Measurements from ENCODE around the gene EVC2.
A peak's percentile ranks its signal among the peaks of the same experiment; 100 is the strongest.

Gene EVC2

DNA sequence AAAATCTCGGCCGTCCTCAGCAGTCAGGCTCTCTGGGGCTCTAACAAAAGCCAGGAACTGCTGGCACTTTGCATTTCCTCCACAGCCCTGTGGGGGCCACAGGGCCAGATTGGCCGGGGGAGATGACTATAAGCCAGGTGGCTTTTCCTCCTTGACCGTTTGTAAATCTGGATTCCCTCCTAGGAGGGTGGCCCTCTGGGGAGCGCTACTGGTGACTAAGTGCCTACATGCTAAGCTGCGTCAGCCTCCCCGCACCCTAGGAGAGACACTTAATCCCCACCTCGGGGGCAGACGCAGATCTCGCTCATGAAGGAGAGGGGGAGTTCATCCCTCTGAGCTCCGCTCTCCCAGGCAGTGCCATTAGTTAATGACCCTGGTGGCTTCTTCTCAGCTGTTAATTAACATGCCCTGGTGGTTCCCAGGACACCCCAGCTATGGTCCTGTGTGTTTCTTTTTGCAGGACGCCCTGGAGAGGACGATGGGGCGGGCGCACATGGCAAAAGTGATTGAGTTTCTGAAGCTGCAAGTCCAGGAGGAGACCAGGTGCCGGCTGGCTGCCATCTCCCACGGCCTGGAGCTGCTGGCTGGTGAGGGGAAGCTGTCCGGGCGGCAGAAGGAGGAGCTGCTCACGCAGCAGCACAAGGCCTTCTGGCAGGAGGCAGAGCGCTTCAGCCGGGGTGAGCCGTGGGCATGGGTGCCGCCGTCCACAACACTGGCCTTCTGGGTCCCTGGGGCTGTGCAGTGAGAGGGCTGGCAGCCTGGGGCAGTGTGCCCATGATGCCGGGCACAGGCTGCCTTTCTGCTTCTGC, 44.2 kb upstream of the EVC2 start:
- no CpG with 5 or more reads among the region's 26 CpGs for WGBS (ENCODE audit: insufficient coverage, insufficient read length)
- Histone ChIP-seq H3K27ac (ENCODE audit: low read length) (no peak overlapping the region), H3K36me3 (ENCODE audit: control insufficient read depth, insufficient read depth, low read length) (peaks cover 14% of the 10 kb centered on the region), H3K4me1 (ENCODE audit: control insufficient read depth, insufficient read depth, low read length) (peaks cover 12% of the 10 kb centered on the region), H3K27me3 (ENCODE audit: control insufficient read depth, insufficient read depth, low read length) (no peaks in the 10 kb centered on the region), H3K4me3 (ENCODE audit: low read length) (no peak overlapping the region), H3K9me3 (ENCODE audit: control insufficient read depth, insufficient read depth, low read length) (no peaks in the 10 kb centered on the region)
- DNase-seq (ENCODE audit: low read depth, low spot score): peak; percentile 79

DNA sequence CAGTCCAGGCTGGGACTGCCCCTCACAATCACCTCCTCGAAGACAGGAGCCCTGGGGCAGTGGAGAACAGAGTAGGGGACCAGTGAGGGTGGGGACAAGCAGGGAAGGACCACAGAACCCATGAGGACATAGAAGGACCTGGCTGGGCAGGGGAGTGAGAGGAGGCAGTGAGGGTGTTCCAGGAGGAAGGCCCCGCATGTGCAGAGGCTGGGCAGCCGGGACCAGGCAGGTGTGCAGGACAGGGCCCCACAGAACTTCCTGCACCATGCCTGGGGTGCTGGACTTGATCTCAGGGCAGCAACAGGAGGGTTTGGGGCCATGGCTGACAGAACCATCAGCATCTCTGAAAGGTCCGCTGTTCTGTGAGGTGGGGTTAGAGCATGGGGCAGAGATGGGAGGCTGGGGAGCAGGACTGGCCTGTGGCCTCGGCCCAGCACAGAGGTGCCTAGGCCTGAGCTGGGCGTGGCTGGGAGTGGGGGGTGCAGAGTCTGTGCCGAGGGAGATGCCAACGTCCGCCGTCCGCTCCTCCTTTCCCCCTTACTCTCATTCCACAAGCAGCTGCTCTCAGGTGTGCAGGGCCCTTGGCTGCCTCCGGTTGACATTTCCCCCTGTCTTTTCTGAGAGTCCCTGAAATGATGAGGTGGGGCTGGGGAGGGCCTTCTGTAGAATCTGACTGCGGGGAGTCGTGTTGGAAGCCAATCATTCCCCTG, 43.5 kb upstream of the EVC2 start:
- Histone ChIP-seq H3K27me3 (ENCODE audit: control insufficient read depth, insufficient read depth, low read length) (no peaks in the 10 kb centered on the region), H3K36me3 (ENCODE audit: control insufficient read depth, insufficient read depth, low read length) (peaks cover 11% of the 10 kb centered on the region), H3K4me1 (ENCODE audit: control insufficient read depth, insufficient read depth, low read length) (peaks cover 12% of the 10 kb centered on the region), H3K4me3 (ENCODE audit: low read length) (no peak overlapping the region), H3K27ac (ENCODE audit: low read length) (peak overlapping the region; percentile 17), H3K9me3 (ENCODE audit: control insufficient read depth, insufficient read depth, low read length) (no peaks in the 10 kb centered on the region)
- no CpG with 5 or more reads among the region's 14 CpGs for WGBS (ENCODE audit: insufficient coverage, insufficient read length)
- no peak for DNase-seq (ENCODE audit: low read depth, low spot score)

DNA sequence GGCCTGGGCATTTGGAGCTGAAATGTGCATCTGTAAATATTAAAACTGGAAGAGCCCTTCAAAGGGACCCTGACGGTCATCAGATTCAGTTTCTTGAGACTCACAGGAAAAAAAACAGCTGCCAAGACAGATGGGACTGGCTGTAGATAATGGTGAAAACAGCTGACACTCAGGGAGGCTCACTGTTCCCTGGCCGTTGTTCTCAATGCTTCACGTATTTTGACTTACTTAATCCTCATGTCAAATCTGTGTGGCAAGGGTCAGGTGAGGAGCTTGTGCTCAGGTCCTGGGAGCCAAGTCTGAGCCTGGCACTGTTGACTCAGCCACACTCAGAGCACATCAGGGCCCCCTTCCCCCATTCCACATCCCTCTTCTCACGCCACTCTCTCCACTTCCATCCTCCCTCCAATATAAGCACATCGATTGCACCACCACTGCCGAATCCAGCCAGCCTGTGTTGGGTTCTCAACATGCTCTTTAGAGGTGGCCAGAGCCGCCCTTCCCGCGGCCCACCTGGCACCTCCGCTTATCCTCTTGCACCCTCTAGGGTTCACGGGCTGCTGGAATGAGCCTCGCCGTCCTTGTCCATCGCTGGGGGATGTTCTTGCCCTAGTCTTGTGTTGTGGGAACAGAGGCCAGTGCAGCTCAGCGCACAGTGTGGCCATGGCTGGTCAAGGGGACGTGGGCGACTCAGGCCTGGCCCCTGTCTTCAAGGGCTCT, 42.7 kb upstream of the EVC2 start:
- Histone ChIP-seq H3K27ac (ENCODE audit: low read length) (no peak overlapping the region), H3K4me3 (ENCODE audit: low read length) (no peak overlapping the region), H3K9me3 (ENCODE audit: control insufficient read depth, insufficient read depth, low read length) (no peaks in the 10 kb centered on the region), H3K4me1 (ENCODE audit: control insufficient read depth, insufficient read depth, low read length) (peaks cover 12% of the 10 kb centered on the region), H3K27me3 (ENCODE audit: control insufficient read depth, insufficient read depth, low read length) (no peaks in the 10 kb centered on the region), H3K36me3 (ENCODE audit: control insufficient read depth, insufficient read depth, low read length) (peaks cover 7% of the 10 kb centered on the region; the same call in 1 of the 2 replicates)
- no CpG with 5 or more reads among the region's 17 CpGs for WGBS (ENCODE audit: insufficient coverage, insufficient read length)
- DNase-seq (ENCODE audit: low read depth, low spot score): no peak

DNA sequence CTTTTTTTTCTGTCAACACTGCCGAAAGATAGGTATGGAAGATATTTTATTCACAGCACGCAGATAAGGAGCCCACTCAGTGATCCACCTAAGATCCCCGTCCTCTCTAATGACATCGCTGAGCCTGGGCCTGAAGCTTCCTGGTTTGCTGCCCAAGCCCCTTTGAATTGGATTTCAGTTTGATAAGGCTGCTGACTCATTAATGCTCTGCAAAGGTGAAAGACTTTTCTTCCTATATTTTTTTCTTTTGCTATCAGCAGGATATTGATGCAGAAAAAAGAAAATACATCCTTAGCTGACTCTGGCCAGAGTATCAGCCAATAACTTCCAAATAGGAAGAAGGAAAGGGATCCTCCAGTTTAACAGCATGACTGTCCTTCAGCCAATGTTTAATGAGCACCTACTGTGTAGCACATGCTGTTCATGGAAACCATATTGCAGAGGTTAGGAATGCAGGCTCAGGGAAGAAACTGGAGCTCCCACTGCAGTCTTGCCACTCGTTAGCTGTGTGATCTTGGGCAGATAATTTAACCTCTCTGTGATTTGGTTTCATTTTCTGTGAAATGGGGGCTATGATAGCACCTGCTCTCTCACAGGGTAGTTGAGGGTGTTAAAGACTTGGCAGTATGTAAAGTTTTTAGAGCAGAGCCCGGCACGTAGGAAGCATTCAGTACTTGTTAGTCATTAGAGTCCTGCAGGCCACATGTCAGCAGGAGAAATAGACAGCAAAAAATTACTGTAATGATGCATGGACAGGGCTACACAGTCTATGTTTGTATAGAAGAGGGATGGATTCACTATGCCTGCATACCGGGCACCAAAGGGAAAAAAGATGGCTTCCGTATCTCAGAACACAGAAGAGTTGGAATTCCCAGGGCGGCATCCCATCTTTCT, 41.9 kb upstream of the EVC2 start:
- Histone ChIP-seq H3K4me1 (ENCODE audit: control insufficient read depth, insufficient read depth, low read length) (peaks cover 12% of the 10 kb centered on the region), H3K27me3 (ENCODE audit: control insufficient read depth, insufficient read depth, low read length) (no peaks in the 10 kb centered on the region), H3K4me3 (ENCODE audit: low read length) (no peak overlapping the region), H3K27ac (ENCODE audit: low read length) (no peak overlapping the region), H3K36me3 (ENCODE audit: control insufficient read depth, insufficient read depth, low read length) (peaks cover 6% of the 10 kb centered on the region; the same call in 1 of the 2 replicates), H3K9me3 (ENCODE audit: control insufficient read depth, insufficient read depth, low read length) (no peaks in the 10 kb centered on the region)
- no peak for DNase-seq (ENCODE audit: low read depth, low spot score)
- WGBS (ENCODE audit: insufficient coverage, insufficient read length): no CpG with 5 or more reads among the region's 10 CpGs

DNA sequence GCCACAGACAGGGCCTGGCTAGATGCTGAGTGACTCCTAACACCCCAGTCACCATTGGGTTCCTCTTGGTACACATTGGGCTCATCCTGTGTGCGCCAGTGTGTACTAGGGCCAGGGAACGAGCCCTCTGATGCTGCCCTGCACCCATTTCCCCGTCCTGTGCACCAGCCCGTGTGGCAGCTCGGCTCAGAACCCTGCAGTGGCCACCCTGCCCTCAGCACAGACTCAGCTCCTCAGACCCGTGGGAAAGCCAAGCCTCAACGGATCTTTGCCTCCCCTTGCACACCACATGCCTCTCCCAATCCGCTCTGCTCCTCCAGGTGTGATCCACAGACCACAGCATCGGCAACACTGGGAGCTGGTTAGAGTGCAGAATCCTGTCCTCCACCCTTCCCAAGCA, 41.2 kb upstream of the EVC2 start:
- no peak for DNase-seq (ENCODE audit: low read depth, low spot score)
- Histone ChIP-seq H3K27ac (ENCODE audit: low read length) (no peak overlapping the region), H3K36me3 (ENCODE audit: control insufficient read depth, insufficient read depth, low read length) (peaks cover 4% of the 10 kb centered on the region; the same call in 1 of the 2 replicates), H3K9me3 (ENCODE audit: control insufficient read depth, insufficient read depth, low read length) (no peaks in the 10 kb centered on the region), H3K27me3 (ENCODE audit: control insufficient read depth, insufficient read depth, low read length) (no peaks in the 10 kb centered on the region), H3K4me1 (ENCODE audit: control insufficient read depth, insufficient read depth, low read length) (peaks cover 12% of the 10 kb centered on the region), H3K4me3 (ENCODE audit: low read length) (no peak overlapping the region)
- WGBS (ENCODE audit: insufficient coverage, insufficient read length): no CpG with 5 or more reads among the region's 9 CpGs

DNA sequence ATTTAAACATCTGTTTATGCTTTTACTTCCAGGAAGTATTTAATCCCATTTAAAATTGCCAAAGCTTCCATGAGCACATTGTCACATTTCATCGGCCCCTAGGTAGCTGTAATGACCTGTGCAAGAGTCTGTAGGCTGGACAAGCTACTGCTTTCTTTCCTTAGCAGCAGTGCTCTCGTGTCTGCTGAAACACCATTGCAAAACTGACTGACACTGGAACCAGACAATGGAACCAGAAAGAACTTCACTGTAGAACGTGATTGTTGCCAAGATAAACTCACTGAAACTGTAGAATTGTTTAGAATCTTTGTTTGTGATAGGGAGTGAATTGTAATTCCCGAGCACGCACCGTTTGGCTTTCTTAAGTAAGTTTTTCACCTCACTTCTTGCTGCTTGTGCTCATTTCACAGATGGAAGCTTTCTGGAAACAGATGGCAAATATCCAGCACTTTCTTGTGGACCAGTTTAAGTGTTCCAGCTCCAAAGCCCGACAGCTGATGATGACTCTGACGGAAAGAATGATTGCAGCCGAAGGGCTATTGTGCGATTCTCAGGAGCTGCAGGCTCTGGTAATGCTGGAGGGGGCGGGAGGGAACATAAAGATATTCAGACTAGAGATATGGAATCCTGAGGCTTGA, 39.5 kb upstream of the EVC2 start:
- Histone ChIP-seq H3K36me3 (ENCODE audit: control insufficient read depth, insufficient read depth, low read length) (no peaks in the 10 kb centered on the region), H3K4me3 (ENCODE audit: low read length) (no peak overlapping the region), H3K4me1 (ENCODE audit: control insufficient read depth, insufficient read depth, low read length) (peaks cover 9% of the 10 kb centered on the region), H3K27me3 (ENCODE audit: control insufficient read depth, insufficient read depth, low read length) (no peaks in the 10 kb centered on the region), H3K27ac (ENCODE audit: low read length) (no peak overlapping the region), H3K9me3 (ENCODE audit: control insufficient read depth, insufficient read depth, low read length) (no peaks in the 10 kb centered on the region)
- no CpG with 5 or more reads among the region's 11 CpGs for WGBS (ENCODE audit: insufficient coverage, insufficient read length)
- no peak for DNase-seq (ENCODE audit: low read depth, low spot score)

DNA sequence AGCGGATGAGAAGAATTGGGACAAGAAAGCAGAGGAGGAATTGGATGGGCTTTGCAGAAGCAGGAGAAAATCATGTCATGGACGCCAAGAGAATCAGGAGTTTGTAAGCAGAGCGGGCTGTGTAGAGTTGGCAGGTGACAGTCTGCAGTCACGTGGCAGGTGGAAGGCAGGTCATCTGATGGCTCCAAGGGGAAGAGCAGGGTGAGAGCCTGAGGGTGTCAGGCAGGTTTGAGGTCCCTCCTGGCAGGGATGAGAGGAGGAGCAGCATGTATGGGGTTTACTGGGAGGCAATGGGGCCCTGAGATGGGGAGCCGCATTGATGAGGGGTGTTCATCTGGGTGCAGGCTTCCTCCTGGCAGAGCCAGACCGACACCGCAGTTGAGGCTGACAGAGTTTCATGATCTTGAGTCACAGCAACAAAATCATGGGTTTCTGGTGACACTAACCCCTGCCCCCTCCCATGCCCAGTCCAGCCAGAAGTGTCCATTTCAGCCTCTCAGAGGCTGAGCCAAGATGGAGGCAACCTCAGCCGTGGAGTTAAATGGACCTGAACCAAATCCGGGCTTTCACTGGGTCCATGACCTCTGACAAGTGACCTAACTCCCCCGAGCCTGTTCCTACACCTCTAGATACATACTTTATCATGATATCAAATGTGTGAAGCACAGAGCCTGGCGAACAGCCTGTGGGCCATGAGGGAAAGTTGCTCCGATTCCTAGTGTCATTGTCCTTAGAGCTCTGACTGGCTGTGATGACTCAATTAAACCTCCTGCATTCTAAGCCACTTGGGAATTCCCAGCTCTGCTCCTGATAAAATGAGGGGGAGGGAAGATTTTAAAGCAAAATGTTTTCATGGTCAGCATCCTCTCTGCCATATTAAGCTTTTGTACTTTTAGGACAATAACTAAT, 38.7 kb upstream of the EVC2 start:
- no peaks in the 10 kb centered on the region for H3K9me3 ChIP-seq (ENCODE audit: control insufficient read depth, insufficient read depth, low read length)

DNA sequence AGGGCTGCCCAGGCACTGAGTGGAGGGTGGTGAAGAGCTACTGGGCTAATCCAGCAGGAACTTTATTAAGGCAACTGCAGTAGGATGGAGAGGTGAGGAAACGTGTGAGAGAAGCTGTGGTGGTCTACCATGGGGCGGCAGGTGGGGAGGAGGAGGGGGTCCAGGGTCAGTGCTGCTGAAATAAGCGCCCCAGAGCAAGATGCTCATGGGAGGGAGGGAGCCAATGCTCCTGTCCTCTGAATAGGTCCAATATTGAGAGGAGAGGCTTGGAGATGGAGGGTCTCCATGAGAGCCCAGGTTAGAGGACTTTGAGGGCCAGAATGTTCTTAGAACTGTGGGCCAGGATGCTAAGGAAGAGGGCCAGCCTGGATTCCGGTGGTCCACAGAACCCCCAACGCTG, 37.9 kb upstream of the EVC2 start:
- WGBS (ENCODE audit: insufficient coverage, insufficient read length): no CpG with 5 or more reads among the region's 5 CpGs
- no peak for DNase-seq (ENCODE audit: low read depth, low spot score)
- no peaks in the 10 kb centered on the region for H3K9me3 ChIP-seq (ENCODE audit: control insufficient read depth, insufficient read depth, low read length)
- no peaks in the 10 kb centered on the region for H3K36me3 ChIP-seq (ENCODE audit: control insufficient read depth, insufficient read depth, low read length)
- H3K27ac ChIP-seq (ENCODE audit: low read length): no peak overlapping the region
- no peaks in the 10 kb centered on the region for H3K27me3 ChIP-seq (ENCODE audit: control insufficient read depth, insufficient read depth, low read length)
- no peak overlapping the region for H3K4me3 ChIP-seq (ENCODE audit: low read length)
- no peaks in the 10 kb centered on the region for H3K4me1 ChIP-seq (ENCODE audit: control insufficient read depth, insufficient read depth, low read length)

More for the DNA sequence above, 38.7 kb upstream of the EVC2 start:
- no CpG with 5 or more reads among the region's 12 CpGs for WGBS (ENCODE audit: insufficient coverage, insufficient read length)
- no peaks in the 10 kb centered on the region for H3K36me3 ChIP-seq (ENCODE audit: control insufficient read depth, insufficient read depth, low read length)
- no peaks in the 10 kb centered on the region for H3K27me3 ChIP-seq (ENCODE audit: control insufficient read depth, insufficient read depth, low read length)
- peaks cover 6% of the 10 kb centered on the region for H3K4me1 ChIP-seq (ENCODE audit: control insufficient read depth, insufficient read depth, low read length)
- no peak for DNase-seq (ENCODE audit: low read depth, low spot score)
- no peak overlapping the region for H3K27ac ChIP-seq (ENCODE audit: low read length)
- H3K4me3 ChIP-seq (ENCODE audit: low read length): no peak overlapping the region

DNA sequence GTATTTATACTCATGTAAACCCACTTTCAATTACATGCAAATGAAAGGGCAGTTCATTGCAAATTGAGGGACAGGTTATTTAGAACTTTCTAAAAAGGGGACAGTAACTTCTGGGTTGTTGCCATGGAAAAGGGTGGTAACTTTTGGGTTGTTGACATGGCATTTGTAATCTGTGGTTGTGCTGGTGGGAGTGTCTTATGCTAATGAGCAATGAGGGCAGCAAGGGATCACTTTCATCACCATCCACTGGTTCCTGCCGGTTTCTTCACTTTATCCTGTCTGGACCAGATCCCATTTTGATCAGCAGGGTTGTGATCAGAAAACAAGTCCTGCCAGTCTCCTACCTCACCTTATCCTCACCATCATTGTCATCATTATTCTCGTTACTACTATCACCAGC, 34.6 kb upstream of the EVC2 start:
- DNase-seq (ENCODE audit: low read depth, low spot score): no peak
- Histone ChIP-seq H3K4me3 (ENCODE audit: low read length) (no peak overlapping the region), H3K27ac (ENCODE audit: low read length) (no peak overlapping the region), H3K36me3 (ENCODE audit: control insufficient read depth, insufficient read depth, low read length) (no peaks in the 10 kb centered on the region), H3K27me3 (ENCODE audit: control insufficient read depth, insufficient read depth, low read length) (no peaks in the 10 kb centered on the region), H3K9me3 (ENCODE audit: control insufficient read depth, insufficient read depth, low read length) (no peaks in the 10 kb centered on the region), H3K4me1 (ENCODE audit: control insufficient read depth, insufficient read depth, low read length) (no peaks in the 10 kb centered on the region)
- no CpG with 5 or more reads among the region's 2 CpGs for WGBS (ENCODE audit: insufficient coverage, insufficient read length)
